Muscle layer of colon (tissue), 2 donors: ENCODE measurements around the gene MYO16.
"Not testable (repeated sequence)": the region's sequence is repeated elsewhere in the genome, so short reads cannot be mapped to it uniquely, and the experiment has no call there.

Experiments
- H3K27ac ChIP-seq: one replicate; pipeline ENCODE4 v1.7.0; 2013; ENCODE audit warnings: low read depth, mild to moderate bottlenecking, low read length, moderate library complexity
- H3K27me3 ChIP-seq, 2 donors: one replicate each; pipeline ENCODE4 v1.7.0; 2013; ENCODE audit warnings: low read length in 2 of 2, mild to moderate bottlenecking in 2 of 2; ENCODE audit not compliant: insufficient read depth in 2 of 2, control insufficient read depth in 1 of 2
- H3K36me3 ChIP-seq: one replicate; pipeline ENCODE4 v1.7.0; 2013; ENCODE audit warnings: mild to moderate bottlenecking, low read length; ENCODE audit not compliant: insufficient read depth
- H3K4me1 ChIP-seq: one replicate; pipeline ENCODE4 v1.7.0; 2013; ENCODE audit warnings: mild to moderate bottlenecking, low read length; ENCODE audit not compliant: insufficient read depth
- H3K4me3 ChIP-seq, 2 donors: one replicate each; pipeline ENCODE4 v1.7.0; 2013; ENCODE audit warnings: low read length in 2 of 2, low read depth in 1 of 2, mild to moderate bottlenecking in 1 of 2, moderate library complexity in 1 of 2
- H3K9ac ChIP-seq: one replicate; pipeline ENCODE4 v1.7.0; 2013; ENCODE audit warnings: low read length
- H3K9me3 ChIP-seq: one replicate; pipeline ENCODE4 v1.7.0; 2013; ENCODE audit warnings: mild to moderate bottlenecking, low read length
- donor health status: abdominal sarcoma.
- donor health status: Adenocarcinoma of cecum.

Gene MYO16

GRCh38 chr13:109092186-109092585 is 462.8 kb downstream of the MYO16 start:
- not testable (repeated sequence) for H3K9ac ChIP-seq, H3K4me1 ChIP-seq, H3K36me3 ChIP-seq, H3K9me3 ChIP-seq, H3K27me3 ChIP-seq, H3K4me3 ChIP-seq, H3K27ac ChIP-seq

GRCh38 chr13:109093998-109094397 is 464.6 kb downstream of the MYO16 start:
- Histone ChIP-seq H3K27ac (no peak overlapping the region), H3K27me3 (no peaks in the 10 kb centered on the region), H3K4me3 (no peak overlapping the region), H3K9me3 (no peaks in the 10 kb centered on the region), H3K9ac (no peak overlapping the region), H3K36me3 (no peaks in the 10 kb centered on the region), H3K4me1 (no peaks in the 10 kb centered on the region)

GRCh38 chr13:109095126-109095525 is 465.7 kb downstream of the MYO16 start:
- Histone ChIP-seq H3K36me3 (no peaks in the 10 kb centered on the region), H3K27ac (no peak overlapping the region), H3K27me3 (no peaks in the 10 kb centered on the region), H3K9me3 (no peaks in the 10 kb centered on the region), H3K4me1 (no peaks in the 10 kb centered on the region), H3K9ac (no peak overlapping the region), H3K4me3 (no peak overlapping the region)

- H3K9me3 ChIP-seq = no peaks in the 10 kb centered on the region
- no peak overlapping the region for H3K9ac ChIP-seq
- no peaks in the 10 kb centered on the region for H3K36me3 ChIP-seq
- H3K27me3 ChIP-seq = no peaks in the 10 kb centered on the region
- no peak overlapping the region for H3K4me3 ChIP-seq
- H3K27ac ChIP-seq = no peak overlapping the region
- H3K4me1 ChIP-seq = no peaks in the 10 kb centered on the region
These were observed 466.7 kb downstream of the MYO16 start for GRCh38 chr13:109096101-109096500.

GRCh38 chr13:109100705-109101304 is 471.4 kb downstream of the MYO16 start:
- no peaks in the 10 kb centered on the region for H3K4me1 ChIP-seq
- no peaks in the 10 kb centered on the region for H3K9me3 ChIP-seq
- H3K4me3 ChIP-seq = no peak overlapping the region
- no peaks in the 10 kb centered on the region for H3K27me3 ChIP-seq
- H3K27ac ChIP-seq = no peak overlapping the region
- no peaks in the 10 kb centered on the region for H3K36me3 ChIP-seq
- H3K9ac ChIP-seq = no peak overlapping the region

- H3K4me3 ChIP-seq = no peak overlapping the region
- no peaks in the 10 kb centered on the region for H3K4me1 ChIP-seq
- no peaks in the 10 kb centered on the region for H3K27me3 ChIP-seq
These were observed 472.2 kb downstream of the MYO16 start for GRCh38 chr13:109101550-109102144.

GRCh38 chr13:109105899-109106298 is 476.5 kb downstream of the MYO16 start:
- Histone ChIP-seq H3K27me3 (no peaks in the 10 kb centered on the region), H3K4me3 (no peak overlapping the region), H3K36me3 (no peaks in the 10 kb centered on the region), H3K4me1 (no peaks in the 10 kb centered on the region), H3K9ac (no peak overlapping the region), H3K27ac (no peak overlapping the region), H3K9me3 (no peaks in the 10 kb centered on the region)

More at GRCh38 chr13:109101550-109102144, 472.2 kb downstream of the MYO16 start:
- H3K27ac ChIP-seq = no peak overlapping the region
- H3K9me3 ChIP-seq = no peaks in the 10 kb centered on the region
- H3K36me3 ChIP-seq = no peaks in the 10 kb centered on the region
- no peak overlapping the region for H3K9ac ChIP-seq

- H3K9me3 ChIP-seq = no peaks in the 10 kb centered on the region
- no peak overlapping the region for H3K27ac ChIP-seq
These were observed 480.7 kb downstream of the MYO16 start for GRCh38 chr13:109110159-109110558.

GRCh38 chr13:109111141-109111540 is 481.7 kb downstream of the MYO16 start:
- H3K9ac ChIP-seq = no peak overlapping the region
- no peaks in the 10 kb centered on the region for H3K4me1 ChIP-seq
- H3K27ac ChIP-seq = no peak overlapping the region
- H3K27me3 ChIP-seq = no peaks in the 10 kb centered on the region
- no peaks in the 10 kb centered on the region for H3K36me3 ChIP-seq
- H3K9me3 ChIP-seq = no peaks in the 10 kb centered on the region
- no peak overlapping the region for H3K4me3 ChIP-seq

More at GRCh38 chr13:109110159-109110558, 480.7 kb downstream of the MYO16 start:
- Histone ChIP-seq H3K9ac (no peak overlapping the region), H3K27me3 (no peaks in the 10 kb centered on the region), H3K4me3 (no peak overlapping the region), H3K36me3 (no peaks in the 10 kb centered on the region), H3K4me1 (no peaks in the 10 kb centered on the region)

- Histone ChIP-seq H3K27me3 (no peaks in the 10 kb centered on the region), H3K9me3 (no peaks in the 10 kb centered on the region), H3K36me3 (no peaks in the 10 kb centered on the region), H3K4me3 (no peak overlapping the region), H3K27ac (no peak overlapping the region), H3K9ac (no peak overlapping the region), H3K4me1 (no peaks in the 10 kb centered on the region)
These were observed 484.0 kb downstream of the MYO16 start for GRCh38 chr13:109113427-109113826.

- Histone ChIP-seq H3K36me3 (no peaks in the 10 kb centered on the region), H3K9ac (no peak overlapping the region), H3K27ac (no peak overlapping the region), H3K4me1 (no peaks in the 10 kb centered on the region), H3K27me3 (no peaks in the 10 kb centered on the region), H3K4me3 (no peak overlapping the region), H3K9me3 (no peaks in the 10 kb centered on the region)
These were observed 484.8 kb downstream of the MYO16 start for GRCh38 chr13:109114162-109114561.

- Histone ChIP-seq H3K4me1 (no peaks in the 10 kb centered on the region), H3K9me3 (no peaks in the 10 kb centered on the region), H3K4me3 (no peak overlapping the region), H3K27me3 (no peaks in the 10 kb centered on the region), H3K36me3 (no peaks in the 10 kb centered on the region), H3K27ac (no peak overlapping the region), H3K9ac (no peak overlapping the region)
These were observed 485.6 kb downstream of the MYO16 start for GRCh38 chr13:109114991-109115390.
